Mesenchymal stem cell (in vitro differentiated cells and primary cell): Measurements from ENCODE around the gene TTC3.

Experiments
- DNase-seq: peaks from one replicate; pipeline ENCODE4 v3.0.0-alpha.2; 2013
- H2AFZ ChIP-seq: one replicate; pipeline ENCODE4 v1.6.1; 2013; ENCODE audit warnings: low read depth, mild to moderate bottlenecking, control low read depth, inconsistent platforms, low read length, moderate library complexity
- H2AK5ac ChIP-seq: 2 replicates; pipeline ENCODE4 v1.6.1; 2013; ENCODE audit warnings: low read length, moderate library complexity, mild to moderate bottlenecking, inconsistent platforms; ENCODE audit not compliant: severe bottlenecking
- H2BK120ac ChIP-seq: one replicate; pipeline ENCODE4 v1.6.1; 2013; ENCODE audit warnings: low read depth, mild to moderate bottlenecking, inconsistent platforms, low read length, moderate library complexity
- H2BK12ac ChIP-seq, 2 experiments: one replicate each; pipeline ENCODE4 v1.6.1; 2013; ENCODE audit warnings: inconsistent platforms in 2 of 2, low read length in 2 of 2, mild to moderate bottlenecking in 2 of 2, moderate library complexity in 2 of 2, control low read depth in 1 of 2
- H2BK15ac ChIP-seq: one replicate; pipeline ENCODE4 v1.6.1; 2013; ENCODE audit warnings: mild to moderate bottlenecking, low read depth, inconsistent platforms; ENCODE audit not compliant: poor library complexity, severe bottlenecking
- H2BK5ac ChIP-seq: 2 replicates; pipeline ENCODE4 v1.6.1; 2013; ENCODE audit warnings: low read depth, mild to moderate bottlenecking, low read length, control low read depth, inconsistent platforms; ENCODE audit not compliant: poor library complexity, severe bottlenecking
- H3K14ac ChIP-seq, 2 experiments: one replicate each; pipeline ENCODE4 v1.6.1; 2013; ENCODE audit warnings: inconsistent platforms in 2 of 2, low read length in 2 of 2, control low read depth in 1 of 2, mild to moderate bottlenecking in 1 of 2, moderate library complexity in 1 of 2
- H3K18ac ChIP-seq, 2 experiments: one replicate each; pipeline ENCODE4 v1.6.1; 2013; ENCODE audit warnings: inconsistent platforms in 2 of 2, low read length in 2 of 2, control low read depth in 1 of 2, low read depth in 1 of 2, mild to moderate bottlenecking in 1 of 2
- H3K23ac ChIP-seq, 2 experiments: one replicate each; pipeline ENCODE4 v1.6.1; 2013; ENCODE audit warnings: inconsistent platforms in 2 of 2, low read length in 2 of 2, mild to moderate bottlenecking in 2 of 2, moderate library complexity in 2 of 2, control low read depth in 1 of 2
- H3K27ac ChIP-seq: 2 replicates; pipeline ENCODE4 v1.5.1; 2013; ENCODE audit warnings: mild to moderate bottlenecking, moderate library complexity, low read length, control low read depth, inconsistent platforms; ENCODE audit not compliant: poor library complexity, severe bottlenecking
- H3K27me3 ChIP-seq, 2 experiments: 2 replicates each; pipeline versions ENCODE4 v1.6.1 to v1.7.0; 2013; ENCODE audit warnings: low read length in 2 of 2, mild to moderate bottlenecking in 2 of 2, moderate library complexity in 2 of 2, control low read depth in 1 of 2, inconsistent platforms in 1 of 2; ENCODE audit not compliant: control insufficient read depth in 1 of 2, insufficient read depth in 1 of 2
- H3K36me3 ChIP-seq, 2 experiments: 2 replicates each; pipeline versions ENCODE4 v1.6.1 to v1.7.0; 2013; ENCODE audit warnings: low read length in 2 of 2, control low read depth in 1 of 2, inconsistent platforms in 1 of 2, low read depth in 1 of 2, mild to moderate bottlenecking in 1 of 2; ENCODE audit not compliant: insufficient read depth in 2 of 2, control insufficient read depth in 1 of 2
- H3K4ac ChIP-seq, 2 experiments: one replicate each; pipeline ENCODE4 v1.6.1; 2013; ENCODE audit warnings: inconsistent platforms in 2 of 2, low read length in 2 of 2, mild to moderate bottlenecking in 2 of 2, moderate library complexity in 2 of 2, control low read depth in 1 of 2, low read depth in 1 of 2
- H3K4me1 ChIP-seq: 2 replicates; pipeline ENCODE4 v1.6.1; 2013; ENCODE audit warnings: low read depth, low read length, control low read depth; ENCODE audit not compliant: control insufficient read depth, insufficient read depth
- H3K4me2 ChIP-seq: 2 replicates; pipeline ENCODE4 v1.6.1; 2013; ENCODE audit warnings: low read length, mild to moderate bottlenecking, inconsistent platforms; ENCODE audit not compliant: poor library complexity, severe bottlenecking
- H3K4me3 ChIP-seq, 2 experiments: 2 replicates each; pipeline versions ENCODE4 v1.5.1 to v1.7.0; 2013; ENCODE audit warnings: low read length in 2 of 2, mild to moderate bottlenecking in 2 of 2, control low read depth in 1 of 2, low read depth in 1 of 2; ENCODE audit not compliant: insufficient read depth in 1 of 2
- H3K79me1 ChIP-seq: replicated peaks from 2 replicates; pipeline ENCODE4 v1.6.1; 2013; ENCODE audit warnings: mild to moderate bottlenecking, control low read depth, low read length, inconsistent platforms; ENCODE audit not compliant: poor library complexity, severe bottlenecking
- H3K9ac ChIP-seq: 2 replicates; pipeline ENCODE4 v1.7.0; 2013; ENCODE audit warnings: mild to moderate bottlenecking, low read length, moderate library complexity
- H3K9me3 ChIP-seq: 2 replicates; pipeline ENCODE4 v1.7.0; 2013; ENCODE audit warnings: mild to moderate bottlenecking, low read length; ENCODE audit not compliant: control insufficient read depth
- H4K8ac ChIP-seq: one replicate; pipeline ENCODE4 v1.6.1; 2013; ENCODE audit warnings: inconsistent platforms, mild to moderate bottlenecking, low read length, moderate library complexity
- H4K91ac ChIP-seq: one replicate; pipeline ENCODE4 v1.6.1; 2013; ENCODE audit warnings: mild to moderate bottlenecking, low read length, inconsistent platforms
- WGBS: methylation state at CpG from one replicate; pipeline ENCODE4 v1.1.7; 2013; ENCODE audit warnings: mixed read lengths; 5-methylcytosine and 5-hydroxymethylcytosine counted together

Gene TTC3

GRCh38 chr21:37095821-37096220 is 22.8 kb downstream of the TTC3 start:
- WGBS = 98% methylated on average over 2 of the region's 4 CpGs

GRCh38 chr21:37098751-37099150 is 25.7 kb downstream of the TTC3 start:
- no peak overlapping the region for H2BK15ac ChIP-seq
- H4K91ac ChIP-seq = no peak overlapping the region
- no peak overlapping the region for H2BK120ac ChIP-seq
- no peak overlapping the region for H2AFZ ChIP-seq
- no peak overlapping the region for H4K8ac ChIP-seq
- no peak overlapping the region for H2BK5ac ChIP-seq
- H3K4me3 ChIP-seq = no peak overlapping the region
- DNase-seq = no peak
- no peak overlapping the region for H3K18ac ChIP-seq
- no peak overlapping the region for H2BK12ac ChIP-seq
- H3K79me1 ChIP-seq = peaks cover 17% of the 10 kb centered on the region
- 96% methylated on average over 2 of the region's 2 CpGs for WGBS
- H3K27ac ChIP-seq = no peak overlapping the region
- no peaks in the 10 kb centered on the region for H3K9me3 ChIP-seq
- H3K14ac ChIP-seq = no peak overlapping the region
- no peaks in the 10 kb centered on the region for H3K27me3 ChIP-seq
- no peak overlapping the region for H3K4me2 ChIP-seq
- peaks cover 16 to 67% of the 10 kb centered on the region in 2 experiments for H3K36me3 ChIP-seq
- H3K9ac ChIP-seq = no peak overlapping the region
- peaks cover 2% of the 10 kb centered on the region for H3K4me1 ChIP-seq
- no peak overlapping the region for H2AK5ac ChIP-seq
- H3K23ac ChIP-seq = no peak overlapping the region
- no peak overlapping the region for H3K4ac ChIP-seq

More at GRCh38 chr21:37095821-37096220, 22.8 kb downstream of the TTC3 start:
- Histone ChIP-seq H3K27ac (no peak overlapping the region), H2BK12ac (no peak overlapping the region), H2BK120ac (no peak overlapping the region), H3K36me3 (peaks cover 19 to 77% of the 10 kb centered on the region in 2 experiments), H3K18ac (no peak overlapping the region), H3K4me3 (no peak overlapping the region), H4K8ac (no peak overlapping the region), H3K79me1 (peaks cover 13% of the 10 kb centered on the region), H2AK5ac (no peak overlapping the region), H3K27me3 (no peaks in the 10 kb centered on the region), H3K23ac (no peak overlapping the region), H3K9me3 (no peaks in the 10 kb centered on the region), H3K14ac (no peak overlapping the region), H2BK15ac (no peak overlapping the region), H3K4me1 (no peaks in the 10 kb centered on the region), H4K91ac (no peak overlapping the region), H2AFZ (no peak overlapping the region), H3K4me2 (no peak overlapping the region), H3K4ac (no peak overlapping the region), H3K9ac (no peak overlapping the region), H2BK5ac (no peak overlapping the region)
- DNase-seq = no peak

DNA sequence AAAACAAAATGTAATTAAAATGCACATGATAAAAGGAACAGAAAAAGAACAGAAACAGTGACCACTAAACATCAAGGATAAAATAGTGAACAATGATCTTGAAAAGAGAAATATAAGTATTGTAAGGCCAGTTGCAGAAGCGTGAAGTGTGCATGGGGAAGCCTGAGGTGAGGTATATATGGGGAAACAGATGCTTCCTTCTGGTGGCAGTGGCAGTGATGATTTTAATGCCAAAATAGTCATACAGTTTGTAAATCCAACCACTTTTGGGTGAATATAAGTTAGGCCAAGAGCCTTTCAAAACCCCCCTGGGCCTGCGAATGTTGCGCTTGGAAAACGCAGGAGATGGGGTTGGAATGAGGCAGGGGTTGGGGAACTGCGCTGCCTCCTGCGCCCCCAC is 27.3 kb downstream of the TTC3 start:
- no peak overlapping the region for H4K91ac ChIP-seq
- DNase-seq = no peak
- H2AK5ac ChIP-seq = no peak overlapping the region
- no peak overlapping the region for H2BK12ac ChIP-seq
- H3K4me3 ChIP-seq = no peak overlapping the region
- H3K79me1 ChIP-seq = peaks cover 25% of the 10 kb centered on the region
- H3K14ac ChIP-seq = no peak overlapping the region
- H3K27me3 ChIP-seq = no peaks in the 10 kb centered on the region
- H3K4me2 ChIP-seq = no peak overlapping the region
- H3K36me3 ChIP-seq = peaks cover 13 to 57% of the 10 kb centered on the region in 2 experiments
- WGBS = 96% methylated on average over 5 of the region's 6 CpGs
- H3K4ac ChIP-seq = no peak overlapping the region
- H3K27ac ChIP-seq = no peak overlapping the region
- H3K4me1 ChIP-seq = peaks cover 2% of the 10 kb centered on the region
- no peak overlapping the region for H3K9ac ChIP-seq
- no peak overlapping the region for H3K23ac ChIP-seq
- H4K8ac ChIP-seq = no peak overlapping the region
- no peak overlapping the region for H3K18ac ChIP-seq
- no peak overlapping the region for H2BK15ac ChIP-seq
- H2AFZ ChIP-seq = no peak overlapping the region
- no peaks in the 10 kb centered on the region for H3K9me3 ChIP-seq
- no peak overlapping the region for H2BK120ac ChIP-seq
- H2BK5ac ChIP-seq = no peak overlapping the region

GRCh38 chr21:37101384-37101783 is 28.3 kb downstream of the TTC3 start:
- no peak overlapping the region for H2BK12ac ChIP-seq
- no peaks in the 10 kb centered on the region for H3K9me3 ChIP-seq
- no peak overlapping the region for H2BK120ac ChIP-seq
- H3K4ac ChIP-seq = no peak overlapping the region
- no peak overlapping the region for H4K91ac ChIP-seq
- no CpG with 5 or more reads among the region's 1 CpG for WGBS
- no peak overlapping the region for H3K4me2 ChIP-seq
- H3K79me1 ChIP-seq = peaks cover 23% of the 10 kb centered on the region
- H3K23ac ChIP-seq = no peak overlapping the region
- H3K9ac ChIP-seq = no peak overlapping the region
- H4K8ac ChIP-seq = no peak overlapping the region
- H3K36me3 ChIP-seq = peaks cover 10 to 47% of the 10 kb centered on the region in 2 experiments
- H3K4me1 ChIP-seq = peaks cover 2% of the 10 kb centered on the region
- no peak overlapping the region for H3K14ac ChIP-seq
- DNase-seq = peak; percentile 26
- H3K27me3 ChIP-seq = no peaks in the 10 kb centered on the region
- no peak overlapping the region for H2BK15ac ChIP-seq
- H2BK5ac ChIP-seq = no peak overlapping the region
- H3K18ac ChIP-seq = no peak overlapping the region
- H3K4me3 ChIP-seq = no peak overlapping the region
- no peak overlapping the region for H3K27ac ChIP-seq
- no peak overlapping the region for H2AK5ac ChIP-seq
- H2AFZ ChIP-seq = no peak overlapping the region
